Measurements from ENCODE around the gene COA7. TPM values are rescaled to one million over a fixed set of nuclear protein-coding genes. Genes with fewer than 3 reads are reported as not detected.

The COA7 gene
- total and polyA plus RNA-seq, 2 of the 8 experiments (the other 6 are each of a cell fraction or from before 2014, with no cell fraction given), result 23.2 to 61.8 TPM

DNA sequence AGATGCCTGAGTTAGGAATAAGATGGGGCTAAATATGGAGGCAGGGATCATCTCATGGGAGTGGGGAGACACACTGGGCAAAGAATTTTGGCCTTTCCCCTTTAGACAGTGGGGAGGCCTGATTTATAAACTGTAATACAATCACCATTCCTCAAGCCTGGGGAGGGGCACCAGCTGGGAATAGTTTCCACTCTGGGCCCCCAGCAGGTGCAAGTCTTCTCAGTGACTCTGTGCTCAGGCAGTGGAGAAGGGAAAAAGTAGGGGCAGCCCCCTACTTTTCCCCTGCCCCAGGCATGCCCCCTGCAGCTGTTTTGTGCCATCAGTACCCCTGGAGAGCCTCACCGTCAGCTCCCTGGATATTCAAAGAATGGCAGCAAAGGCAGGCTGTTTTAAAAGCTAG lies 19.1 kb downstream of the COA7 start (continued):
- no peak for TF ChIP-seq TEAD4 (IDR thresholded peaks at IDR 0.05; ENCODE audit: low read depth, low read length)
